HepG2 (cell line): ENCODE data around the gene KDELR3. TPM values are rescaled to one million over a fixed set of nuclear protein-coding genes. Genes with fewer than 3 reads are reported as not detected.
A peak's percentile ranks its signal among the peaks of the same experiment; 100 is the strongest.

ENCODE experiments used
- ATAC-seq: fragments of 200-7000 bp; cut with Tn5 transposase; 3 replicates; pipeline ENCODE4 v1.9.1; 2020; ENCODE audit warnings: mild to moderate bottlenecking, moderate library complexity
- BruUV-seq: library from RNA; stranded (reverse); fragments of 400-500 nt; replicated peaks from 2 replicates; lab custom pipeline; 2021; lab: Mats Ljungman, UMichigan
- CTCF ChIA-PET: fragments of 300-600 bp; formaldehyde crosslinking; extraction: SDS; loops from one replicate; lab custom pipeline; 2021; ENCODE audit warnings: low total read pairs, inconsistent platforms, low intra/inter-chr PET ratio; lab: Yijun Ruan, JAX
- POLR2A ChIA-PET: fragments of 350-600 bp; sonication (Branson Sonifier 250); formaldehyde crosslinking; loops from one replicate; lab custom pipeline; 2020; ENCODE audit warnings: antibody characterized with exemption, inconsistent platforms; lab: Yijun Ruan, JAX
- DNase-seq: peaks from one replicate; pipeline ENCODE4 v3.0.0-alpha.2; 2015; ENCODE audit warnings: low spot score
- FAIRE-seq: peaks from 3 replicates; lab custom pipeline; 2011; peaks lifted over from hg19 to GRCh38; lab: Jason Lieb, UNC
- H2AFZ ChIP-seq: one replicate; pipeline ENCODE4 v1.6.1; 2011; ENCODE audit warnings: low read length, inconsistent platforms
- H3K27ac ChIP-seq: fragments of 300-600 bp; 3 replicates; pipeline ENCODE4 v1.8.0; 2011; ENCODE audit warnings: mixed run types, mild to moderate bottlenecking, mixed read lengths, low read length, inconsistent platforms; ENCODE audit not compliant: insufficient read depth; ENCODE audit errors: extremely low read length
- H3K27me3 ChIP-seq, 2 experiments: fragments of 200-600 bp in 1 of 2; 2 replicates in 1 of 2; 3 replicates in 1 of 2; pipeline versions ENCODE4 v1.6.0 to v1.8.0; 2011; ENCODE audit warnings: low read length in 2 of 2, mild to moderate bottlenecking in 2 of 2, moderate library complexity in 2 of 2, inconsistent platforms in 1 of 2; ENCODE audit not compliant: insufficient read depth in 2 of 2, control insufficient read depth in 1 of 2
- H3K36me3 ChIP-seq, 2 experiments: fragments of 200-600 bp in 1 of 2; replicated peaks in 1 of 2; 2 replicates in 1 of 2; 3 replicates in 1 of 2; pipeline versions ENCODE4 v1.5.1 to v1.8.0; 2011; ENCODE audit warnings: low read length in 2 of 2, inconsistent platforms in 1 of 2; ENCODE audit not compliant: insufficient read depth in 2 of 2, control insufficient read depth in 1 of 2
- H3K4me1 ChIP-seq: 2 replicates; pipeline ENCODE4 v1.5.1; 2012; ENCODE audit warnings: low read length, inconsistent platforms; ENCODE audit not compliant: insufficient read depth
- H3K4me2 ChIP-seq: 2 replicates; pipeline ENCODE4 v1.6.0; 2011; ENCODE audit warnings: low read depth, low read length, inconsistent platforms
- H3K4me3 ChIP-seq, 3 experiments: fragments of 200-600 bp in 1 of 3; sonication (generic), shearing (Covaris generic) in 1 of 3; replicated peaks in 1 of 3; 2 replicates each; pipeline ENCODE4 v1.5.1; 2011 to 2016; ENCODE audit warnings: low read length in 3 of 3, inconsistent platforms in 2 of 3, low read depth in 2 of 3, mild to moderate bottlenecking in 2 of 3, control low read depth in 1 of 3, mixed read lengths in 1 of 3; ENCODE audit not compliant: insufficient read depth in 1 of 3
- H3K79me2 ChIP-seq: one replicate; pipeline ENCODE4 v1.6.1; 2011; ENCODE audit warnings: low read length, inconsistent platforms; ENCODE audit not compliant: insufficient read depth
- H3K9ac ChIP-seq: 2 replicates; pipeline ENCODE4 v1.6.0; 2011; ENCODE audit warnings: mild to moderate bottlenecking, low read depth, low read length, inconsistent platforms; ENCODE audit not compliant: insufficient read depth
- H3K9me3 ChIP-seq: 2 replicates; pipeline ENCODE4 v1.5.1; 2012; ENCODE audit warnings: mild to moderate bottlenecking, low read length
- H4K20me1 ChIP-seq: 2 replicates; pipeline ENCODE4 v1.6.0; 2011; ENCODE audit warnings: inconsistent platforms, mild to moderate bottlenecking, low read length, moderate library complexity; ENCODE audit not compliant: insufficient read depth
- ADNP ChIP-seq: sonication (generic); formaldehyde crosslinking; IDR thresholded peaks from 2 replicates; pipeline ENCODE4 v1.4.0; 2020; ENCODE audit warnings: missing genetic modification reagents
- BORCS8-MEF2B ChIP-seq: sonication (generic); formaldehyde crosslinking; IDR thresholded peaks from 2 replicates; pipeline ENCODE4 v1.8.0; 2022; ENCODE audit warnings: mild to moderate bottlenecking, missing genetic modification reagents
- HNRNPLL ChIP-seq: fragments of 200-400 bp; formaldehyde crosslinking; IDR thresholded peaks from 2 replicates; pipeline ENCODE4 v1.6.1; 2017; ENCODE audit warnings: mild to moderate bottlenecking, low read depth, low read length; ENCODE audit not compliant: poor library complexity, severe bottlenecking
- PLRG1 ChIP-seq: fragments of 450-650 bp; conservative IDR thresholded peaks from 2 replicates; pipeline ENCODE4 v1.6.1; 2016
- RBFOX2 ChIP-seq: fragments of 200-400 bp; formaldehyde crosslinking; IDR thresholded peaks from 2 replicates; pipeline ENCODE4 v1.6.1; 2017; ENCODE audit warnings: low read depth, mild to moderate bottlenecking, low read length
- ZBTB33 ChIP-seq: sonication (generic); formaldehyde crosslinking; IDR thresholded peaks from 2 replicates; pipeline ENCODE4 v1.4.0; 2020; ENCODE audit warnings: missing genetic modification reagents
- ZKSCAN1 ChIP-seq: fragments of 150-350 bp; IDR thresholded peaks from 2 replicates; pipeline ENCODE4 v1.6.1; 2014; ENCODE audit warnings: low read length
- ZMYM3 ChIP-seq: sonication (generic); formaldehyde crosslinking; IDR thresholded peaks from 2 replicates; pipeline ENCODE4 v1.5.1; 2020; ENCODE audit warnings: mild to moderate bottlenecking, missing genetic modification reagents
- ZNF20 ChIP-seq: sonication (generic); formaldehyde crosslinking; IDR thresholded peaks from 2 replicates; pipeline ENCODE4 v1.4.0; 2020; ENCODE audit warnings: mild to moderate bottlenecking, moderate library complexity, missing genetic modification reagents
- ZNF460 ChIP-seq: sonication (generic); formaldehyde crosslinking; IDR thresholded peaks from 2 replicates; pipeline ENCODE4 v1.5.1; 2020; ENCODE audit warnings: missing genetic modification reagents, mild to moderate bottlenecking, borderline replicate concordance
- ZNF629 ChIP-seq: sonication (generic); formaldehyde crosslinking; conservative IDR thresholded peaks from 2 replicates; pipeline ENCODE4 v1.5.0; 2020; ENCODE audit warnings: missing genetic modification reagents
- ZNF747 ChIP-seq: sonication (generic); formaldehyde crosslinking; IDR thresholded peaks from 2 replicates; pipeline ENCODE4 v1.8.1; 2023; ENCODE audit warnings: missing genetic modification reagents, mild to moderate bottlenecking, borderline replicate concordance
- ZSCAN30 ChIP-seq: sonication (generic); formaldehyde crosslinking; IDR thresholded peaks from 2 replicates; pipeline ENCODE4 v1.5.0; 2020; ENCODE audit warnings: mild to moderate bottlenecking, missing genetic modification reagents
- WGBS: methylation state at CpG from one replicate; pipeline ENCODE4 v1.1.6; 2017; ENCODE audit warnings: low lambda C conversion rate; 5-methylcytosine and 5-hydroxymethylcytosine counted together
- in situ Hi-C: cut with HindIII; loops from 2 replicates; pipeline ENCODE4 v1.10.0; 2017; ENCODE audit warnings: low pct_unique_long_range_greater_than_20kb; ENCODE audit not compliant: extremely low pct_ligation_motif_present
- intact Hi-C: fragments of 100-400 bp; cut with micrococcal nuclease; formaldehyde crosslinking; loops from one replicate; pipeline ENCODE4 v1.10.0; 2022; ENCODE audit not compliant: unreplicated experiment
- polyA plus RNA-seq, 8 experiments: library from polyadenylated mRNA; depleted of rRNA in 3 of 8; stranded (reverse) in 7 of 8; unstranded in 1 of 8; fragments of >200 nt; fragmentation: Illumina TruSeq in 4 of 8; extraction: Trizol in 4 of 8; gene quantifications; 2 replicates each; pipeline versions ENCODE4 v1.2.1 to v1.2.3, GENCODE V29; 2011 to 2016; ENCODE audit warnings: low read depth in 4 of 8, missing spikeins in 1 of 8, mixed read lengths in 1 of 8; ENCODE audit not compliant: insufficient read depth in 1 of 8
- total RNA-seq, 5 experiments: library from RNA; depleted of rRNA; stranded (reverse); fragments of >200 nt; fragmentation: Illumina TruSeq; extraction: Trizol; gene quantifications; 2 replicates each; pipeline ENCODE4 v1.2.3, GENCODE V29; 2016; ENCODE audit warnings: low read depth in 1 of 5
- TF ChIP-seq, protein P1 (sequence below): IDR thresholded peaks from 2 replicates; pipeline ENCODE4 v1.6.1; 2016; ENCODE audit warnings: low read depth, control low read depth

The KDELR3 gene
- total and polyA plus RNA-seq, 2 of the 13 experiments (the other 11 are each of a cell fraction or from before 2014, with no cell fraction given): 24.2 to 65.7 TPM

DNA sequence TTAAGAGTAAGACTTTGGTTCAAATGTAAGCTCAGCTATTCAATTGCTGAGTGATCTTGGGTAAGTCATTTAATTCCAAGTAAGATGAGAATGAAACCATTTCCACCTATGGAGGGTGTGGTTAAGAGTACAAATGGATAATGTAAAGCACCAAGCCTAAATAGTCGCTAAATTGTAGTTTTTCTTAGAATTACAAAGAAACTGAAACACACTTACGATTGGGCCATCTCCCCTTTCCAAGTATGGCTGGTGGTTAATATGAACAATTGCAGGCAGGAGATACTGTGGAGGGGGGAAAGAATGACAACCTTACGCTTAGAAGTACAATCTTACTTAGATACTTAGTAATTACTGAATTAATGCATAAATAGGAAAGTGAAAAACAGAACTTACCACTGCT lies 30.0 kb downstream of the KDELR3 start (continued):
- TF ChIP-seq BORCS8-MEF2B (CRISPR knock-in tag): no peak
- TF ChIP-seq ZKSCAN1: no peak
- TF ChIP-seq, protein P1, sequence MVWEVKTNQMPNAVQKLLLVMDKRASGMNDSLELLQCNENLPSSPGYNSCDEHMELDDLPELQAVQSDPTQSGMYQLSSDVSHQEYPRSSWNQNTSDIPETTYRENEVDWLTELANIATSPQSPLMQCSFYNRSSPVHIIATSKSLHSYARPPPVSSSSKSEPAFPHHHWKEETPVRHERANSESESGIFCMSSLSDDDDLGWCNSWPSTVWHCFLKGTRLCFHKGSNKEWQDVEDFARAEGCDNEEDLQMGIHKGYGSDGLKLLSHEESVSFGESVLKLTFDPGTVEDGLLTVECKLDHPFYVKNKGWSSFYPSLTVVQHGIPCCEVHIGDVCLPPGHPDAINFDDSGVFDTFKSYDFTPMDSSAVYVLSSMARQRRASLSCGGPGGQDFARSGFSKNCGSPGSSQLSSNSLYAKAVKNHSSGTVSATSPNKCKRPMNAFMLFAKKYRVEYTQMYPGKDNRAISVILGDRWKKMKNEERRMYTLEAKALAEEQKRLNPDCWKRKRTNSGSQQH (CRISPR knock-in tag): no peak
- no peak for TF ChIP-seq PLRG1
- TF ChIP-seq, all 625 proteins: peak for 0

DNA sequence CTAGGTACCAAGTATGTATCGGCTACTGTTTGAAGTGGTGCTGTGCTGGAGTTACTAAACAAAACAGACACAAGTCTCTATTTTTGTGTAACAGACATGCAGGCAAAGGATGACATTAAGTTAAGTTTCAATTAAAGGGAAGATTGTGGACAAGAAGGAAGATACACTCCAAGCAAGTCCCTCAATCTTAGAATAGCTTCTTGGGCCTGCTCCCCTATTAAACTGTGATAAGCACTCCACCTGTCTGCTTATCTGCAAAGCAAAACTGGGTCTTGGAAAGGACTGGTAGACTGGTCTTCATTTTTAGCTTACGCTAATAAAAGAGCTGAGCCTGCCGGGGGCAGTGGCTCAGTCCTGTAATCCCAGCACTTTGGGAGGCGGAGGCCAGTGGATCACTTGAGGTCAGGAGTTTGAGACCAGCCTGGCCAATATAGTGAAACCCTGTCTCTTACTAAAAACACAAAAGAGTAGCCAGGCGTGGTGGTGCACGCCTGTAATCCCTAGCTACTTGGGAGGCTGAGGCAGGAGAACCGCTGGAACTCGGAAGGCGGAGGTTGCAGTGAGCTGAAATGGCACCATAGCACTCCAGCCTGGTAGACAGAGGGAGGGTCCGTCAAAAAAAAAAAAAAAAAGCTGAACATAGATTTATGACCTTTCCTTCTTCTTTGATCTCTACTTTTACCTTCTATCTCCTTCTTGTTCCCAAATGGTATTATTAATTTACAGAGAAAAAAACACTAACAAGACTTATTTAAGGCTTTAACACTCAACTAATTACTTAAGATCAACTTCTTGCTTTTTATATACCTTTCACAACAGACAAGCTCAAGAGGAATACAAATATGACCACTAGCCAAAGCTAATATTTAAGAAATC lies 34.1 kb downstream of the KDELR3 start:
- BruUV-seq: no TSS peak
- in situ Hi-C loops: no loop called here
- CTCF ChIA-PET: no interaction called here
- 92% methylated on average over 10 of the region's 10 CpGs for WGBS
- H3K9me3 ChIP-seq: no peaks in the 10 kb centered on the region
- DNase-seq (no peak), ATAC-seq (no peak), FAIRE-seq (no peak)
- H3K27me3 ChIP-seq: no peaks in the 10 kb centered on the region; a peak in 1 of 5 replicates
- POLR2A ChIA-PET: interaction anchor here (1.0 to 2.8 kb wide), 2 partner anchors 11 to 56 kb away, joined by 3 to 16 read pairs; no protein-coding TSS in a partner anchor
- no peak overlapping the region for H2AFZ ChIP-seq
- H3K4me2 ChIP-seq: peak overlapping the region; percentile 93
- no peak overlapping the region for H3K27ac ChIP-seq
- peaks cover 73% of the 10 kb centered on the region for H3K79me2 ChIP-seq
- peaks cover 55% of the 10 kb centered on the region for H3K4me1 ChIP-seq
- TF ChIP-seq ZBTB33 (0 out of 2 replicates have a peak, but pooled peaks have one; percentile 21), RBFOX2 (peak; percentile 53; the same call in 1 of the 2 replicates), ZNF20 (CRISPR knock-in tag) (no peak), ADNP (0 out of 2 replicates have a peak, but pooled peaks have one; percentile 39), ZNF460 (peak; percentile 68), ZSCAN30 (no peak), ZMYM3 (CRISPR knock-in tag) (peak; percentile 45; the same call in 1 of the 2 replicates), HNRNPLL (no peak), ZNF629 (CRISPR knock-in tag) (peak; percentile 56), ZNF747 (no peak)
- H3K36me3 ChIP-seq: peaks cover 13 to 51% of the 10 kb centered on the region in 2 experiments
- peaks cover 46% of the 10 kb centered on the region for H4K20me1 ChIP-seq
- H3K4me3 ChIP-seq: no peak overlapping the region; a peak in 1 of 6 replicates
- intact Hi-C loops: no loop called here
- H3K9ac ChIP-seq: no peak overlapping the region
